Esophagus muscularis mucosa (tissue), 4 donors: ENCODE measurements around the gene PIERCE2. TPM values are rescaled to one million over a fixed set of nuclear protein-coding genes. Genes with fewer than 3 reads are reported as not detected.
"Not testable (repeated sequence)": the region's sequence is repeated elsewhere in the genome, so short reads cannot be mapped to it uniquely, and the experiment has no call there.

ENCODE experiments used
- DNase-seq: peaks from one replicate; pipeline ENCODE4 v3.0.0-alpha.2; 2017; ENCODE audit errors: extremely low spot score
- H3K27ac ChIP-seq, 4 donors: fragments of 200-600 bp; sonication (generic); replicated peaks in 1 of 4; 1 replicate in 3 of 4; 2 replicates in 1 of 4; pipeline ENCODE4 v1.5.1; 2016 to 2019; ENCODE audit warnings: mild to moderate bottlenecking in 1 of 4
- H3K27me3 ChIP-seq, 4 donors: fragments of 200-600 bp; sonication (generic); one replicate each; pipeline versions ENCODE4 v1.5.1 to v1.6.0; 2016 to 2019
- H3K36me3 ChIP-seq, 4 donors: fragments of 200-600 bp; sonication (generic); one replicate each; pipeline ENCODE4 v1.5.1; 2016 to 2019
- H3K4me1 ChIP-seq, 4 donors: fragments of 200-600 bp; sonication (generic); one replicate each; pipeline ENCODE4 v1.5.1; 2016 to 2019
- H3K4me3 ChIP-seq, 4 donors: fragments of 200-600 bp; sonication (generic); 1 replicate in 2 of 4; 2 replicates in 2 of 4; pipeline ENCODE4 v1.5.1; 2016 to 2019; ENCODE audit warnings: mild to moderate bottlenecking in 4 of 4, moderate library complexity in 1 of 4
- H3K9me3 ChIP-seq, 4 donors: fragments of 200-600 bp; sonication (generic); 1 replicate in 3 of 4; 2 replicates in 1 of 4; pipeline ENCODE4 v1.5.1; 2016 to 2019
- EP300 ChIP-seq: sonication (generic); formaldehyde crosslinking; IDR thresholded peaks from one replicate; pipeline ENCODE4 v1.6.1; 2017; ENCODE audit warnings: antibody characterized with exemption
- POLR2A ChIP-seq: fragments of 450-650 bp; IDR thresholded peaks from one replicate; pipeline ENCODE4 v1.6.1; 2017; ENCODE audit warnings: antibody characterized with exemption, moderate library complexity, mild to moderate bottlenecking, low read depth
- POLR2AphosphoS5 ChIP-seq, 2 donors: sonication (generic); formaldehyde crosslinking; IDR thresholded peaks; one replicate each; pipeline ENCODE4 v1.6.1; 2017; ENCODE audit warnings: antibody characterized with exemption in 2 of 2
- WGBS: methylation state at CpG from one replicate; pipeline ENCODE4 v1.1.5; 2018; 5-methylcytosine and 5-hydroxymethylcytosine counted together
- intact Hi-C: fragments of 100-400 bp; cut with DNase I; formaldehyde crosslinking; loops from one replicate; pipeline ENCODE4 v1.15.1; 2023
- total RNA-seq, 4 donors: library from RNA; depleted of rRNA; stranded (reverse); fragments of >200 nt; gene quantifications; one replicate each; pipeline versions ENCODE4 v1.1.0 to v1.2.1, GENCODE V29; 2016
- TF ChIP-seq, protein P1 (sequence below), 3 experiments: fragments of 200-600 bp in 2 of 3; fragments of 450-650 bp in 1 of 3; sonication (generic) in 2 of 3; IDR thresholded peaks; one replicate each; pipeline ENCODE4 v1.5.1; 2017 to 2019; ENCODE audit warnings: antibody characterized with exemption in 3 of 3, mild to moderate bottlenecking in 2 of 3, moderate library complexity in 1 of 3

PIERCE2 gene
- total RNA-seq, 4 donors from 2014 or later: 3.3 to 4.2 (median 3.6) TPM

DNA sequence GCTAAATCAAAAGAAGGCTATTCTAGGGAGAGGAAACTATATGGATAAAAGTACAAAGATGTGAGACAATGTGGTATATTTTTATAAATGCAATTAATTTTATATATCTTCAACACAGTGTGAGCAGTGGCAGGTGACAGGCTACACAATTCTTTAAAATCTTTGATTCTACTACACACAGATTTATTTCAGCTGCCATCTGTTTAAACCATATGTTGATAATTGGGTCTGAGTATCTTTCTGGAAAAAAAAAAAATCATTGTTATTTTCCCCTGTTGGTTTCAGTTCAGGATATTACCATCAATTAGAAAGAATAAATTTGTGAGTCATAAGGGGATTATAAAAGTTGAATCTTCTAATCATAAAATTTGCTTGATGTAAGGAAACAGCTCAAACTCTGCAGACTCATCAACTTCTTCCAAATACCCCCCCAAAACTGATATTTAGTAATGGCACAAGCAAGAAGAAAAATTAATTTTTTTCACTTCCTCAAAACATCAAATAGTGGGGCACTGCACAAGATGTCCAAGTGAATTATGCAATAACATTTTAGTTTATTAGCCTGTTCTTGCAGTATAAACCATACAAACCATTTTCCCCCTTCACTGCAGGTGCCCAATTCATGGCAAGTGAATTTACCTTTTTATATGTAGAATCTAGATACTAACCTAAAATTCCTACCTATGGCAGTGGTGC lies 12.0 kb downstream of the PIERCE2 start:
- no peaks in the 10 kb centered on the region for H3K27me3 ChIP-seq
- TF ChIP-seq, protein P1, sequence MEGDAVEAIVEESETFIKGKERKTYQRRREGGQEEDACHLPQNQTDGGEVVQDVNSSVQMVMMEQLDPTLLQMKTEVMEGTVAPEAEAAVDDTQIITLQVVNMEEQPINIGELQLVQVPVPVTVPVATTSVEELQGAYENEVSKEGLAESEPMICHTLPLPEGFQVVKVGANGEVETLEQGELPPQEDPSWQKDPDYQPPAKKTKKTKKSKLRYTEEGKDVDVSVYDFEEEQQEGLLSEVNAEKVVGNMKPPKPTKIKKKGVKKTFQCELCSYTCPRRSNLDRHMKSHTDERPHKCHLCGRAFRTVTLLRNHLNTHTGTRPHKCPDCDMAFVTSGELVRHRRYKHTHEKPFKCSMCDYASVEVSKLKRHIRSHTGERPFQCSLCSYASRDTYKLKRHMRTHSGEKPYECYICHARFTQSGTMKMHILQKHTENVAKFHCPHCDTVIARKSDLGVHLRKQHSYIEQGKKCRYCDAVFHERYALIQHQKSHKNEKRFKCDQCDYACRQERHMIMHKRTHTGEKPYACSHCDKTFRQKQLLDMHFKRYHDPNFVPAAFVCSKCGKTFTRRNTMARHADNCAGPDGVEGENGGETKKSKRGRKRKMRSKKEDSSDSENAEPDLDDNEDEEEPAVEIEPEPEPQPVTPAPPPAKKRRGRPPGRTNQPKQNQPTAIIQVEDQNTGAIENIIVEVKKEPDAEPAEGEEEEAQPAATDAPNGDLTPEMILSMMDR (IDR thresholded peaks at IDR 0.05): no peak
- TF ChIP-seq POLR2A (no peak), POLR2AphosphoS5 (IDR thresholded peaks at IDR 0.05) (no peak), EP300 (no peak)
- no peak for DNase-seq
- H3K9me3 ChIP-seq: no peaks in the 10 kb centered on the region
- no peak overlapping the region for H3K27ac ChIP-seq
- no peaks in the 10 kb centered on the region for H3K4me1 ChIP-seq
- intact Hi-C loops: no loop called here
- no peak overlapping the region for H3K4me3 ChIP-seq
- peaks cover 0 to 3% (median 0%) of the 10 kb centered on the region in 4 donors for H3K36me3 ChIP-seq

DNA sequence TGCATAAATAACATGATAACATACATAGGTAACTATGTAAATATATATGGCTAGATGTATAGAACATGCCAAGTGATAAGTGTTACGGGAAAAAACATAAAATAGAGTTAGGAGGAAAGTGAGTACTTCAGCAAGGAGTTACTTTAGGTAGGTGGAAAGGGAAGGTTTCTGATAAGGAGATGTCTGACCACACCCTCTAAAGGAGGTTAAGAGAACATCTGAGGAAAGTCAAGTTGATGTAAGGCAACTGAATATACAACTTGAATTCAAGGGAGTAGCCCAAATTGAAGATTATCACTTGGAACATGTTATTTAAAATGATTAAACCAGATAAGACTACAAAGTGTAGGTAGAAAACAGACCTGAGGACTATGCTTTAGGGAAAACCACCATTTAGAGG lies 13.8 kb downstream of the PIERCE2 start:
- peaks cover 0 to 3% (median 0%) of the 10 kb centered on the region in 4 donors for H3K36me3 ChIP-seq
- no peak for TF ChIP-seq POLR2AphosphoS5 (IDR thresholded peaks at IDR 0.05)
- TF ChIP-seq POLR2A: no peak
- TF ChIP-seq, protein P1 (IDR thresholded peaks at IDR 0.05): no peak
- no peak for TF ChIP-seq EP300
- no peak for DNase-seq
- H3K4me3 ChIP-seq: no peak overlapping the region
- no peak overlapping the region for H3K27ac ChIP-seq
- H3K27me3 ChIP-seq: no peaks in the 10 kb centered on the region
- intact Hi-C loops: no loop called here
- H3K9me3 ChIP-seq: no peaks in the 10 kb centered on the region
- WGBS: 0% methylated on average over 1 of the region's 1 CpG
- no peaks in the 10 kb centered on the region for H3K4me1 ChIP-seq

DNA sequence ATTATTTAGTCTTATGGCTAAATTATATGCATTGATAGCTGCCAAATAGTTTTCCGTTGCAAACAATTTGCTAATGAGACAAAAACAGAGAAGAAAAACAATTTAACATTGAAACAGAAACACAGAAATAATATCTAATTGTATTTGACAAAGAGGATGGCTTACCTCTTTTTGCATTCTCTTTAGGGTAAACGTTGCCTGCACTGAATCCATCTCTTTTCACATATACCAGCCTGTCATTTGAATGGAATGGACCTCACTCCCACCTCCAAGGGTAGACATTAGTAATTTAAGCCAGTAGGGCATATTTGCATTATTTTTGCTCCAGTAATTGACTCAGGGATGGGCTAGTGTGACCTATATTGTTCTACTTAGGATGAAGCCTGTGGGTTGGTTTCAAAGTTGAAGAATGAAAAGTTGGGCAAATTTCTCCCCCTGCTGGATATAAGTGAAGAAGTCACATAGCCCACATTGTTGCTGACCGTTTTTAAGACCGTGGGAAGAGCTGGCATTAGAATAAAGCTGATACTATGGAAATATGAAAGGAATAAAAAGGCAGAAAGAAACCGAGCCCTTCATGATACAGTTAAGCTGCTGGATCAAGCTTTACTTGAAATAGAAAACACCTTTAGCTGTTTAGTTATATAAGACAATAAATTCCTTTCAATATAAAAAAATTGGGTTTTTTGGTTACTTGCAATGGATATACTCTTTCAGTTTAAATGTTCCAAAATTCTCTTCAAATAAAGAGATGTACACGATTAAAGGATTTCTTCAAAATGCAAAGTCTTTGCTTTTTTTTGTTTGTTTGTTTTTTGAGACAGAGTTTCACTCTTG lies 26.9 kb downstream of the PIERCE2 start:
- TF ChIP-seq, protein P1 (IDR thresholded peaks at IDR 0.05): peak; percentile 38 to 57 (median 39)
- TF ChIP-seq POLR2AphosphoS5 (IDR thresholded peaks at IDR 0.05) (no peak), EP300 (no peak)
- H3K36me3 ChIP-seq: peaks cover 0 to 2% (median 0%) of the 10 kb centered on the region in 4 donors
- H3K27ac ChIP-seq: no peak overlapping the region
- no peaks in the 10 kb centered on the region for H3K27me3 ChIP-seq
- DNase-seq: no peak
- H3K4me1 ChIP-seq: no peaks in the 10 kb centered on the region
- no peaks in the 10 kb centered on the region for H3K9me3 ChIP-seq
- H3K4me3 ChIP-seq: no peak overlapping the region
- 40% methylated on average over 6 of the region's 6 CpGs for WGBS
- intact Hi-C loops: no loop called here

DNA sequence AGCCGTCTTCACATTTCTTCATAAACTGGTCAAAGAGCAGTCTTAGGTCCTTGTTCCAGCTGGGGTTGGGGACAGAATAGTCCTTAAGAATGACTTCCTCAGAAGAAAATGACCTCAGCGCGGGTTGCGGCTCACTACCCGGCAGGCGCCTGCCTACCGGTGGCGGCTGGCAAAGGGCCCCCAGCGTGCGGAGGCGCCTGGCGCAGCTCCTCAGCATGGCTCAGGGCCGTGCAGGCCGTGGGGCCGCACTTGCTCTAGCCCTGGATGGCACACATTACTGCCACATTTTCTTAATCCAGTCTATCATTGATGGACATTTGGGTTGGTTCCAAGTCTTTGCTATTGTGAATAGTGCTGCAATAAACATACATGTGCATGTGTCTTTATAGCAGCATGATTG lies 34.8 kb downstream of the PIERCE2 start:
- DNase-seq, H3K27ac ChIP-seq, H3K27me3 ChIP-seq, H3K9me3 ChIP-seq, H3K4me1 ChIP-seq, H3K4me3 ChIP-seq, H3K36me3 ChIP-seq, intact Hi-C loops: not testable (repeated sequence)
- WGBS: 100% methylated on average over 5 of the region's 15 CpGs

DNA sequence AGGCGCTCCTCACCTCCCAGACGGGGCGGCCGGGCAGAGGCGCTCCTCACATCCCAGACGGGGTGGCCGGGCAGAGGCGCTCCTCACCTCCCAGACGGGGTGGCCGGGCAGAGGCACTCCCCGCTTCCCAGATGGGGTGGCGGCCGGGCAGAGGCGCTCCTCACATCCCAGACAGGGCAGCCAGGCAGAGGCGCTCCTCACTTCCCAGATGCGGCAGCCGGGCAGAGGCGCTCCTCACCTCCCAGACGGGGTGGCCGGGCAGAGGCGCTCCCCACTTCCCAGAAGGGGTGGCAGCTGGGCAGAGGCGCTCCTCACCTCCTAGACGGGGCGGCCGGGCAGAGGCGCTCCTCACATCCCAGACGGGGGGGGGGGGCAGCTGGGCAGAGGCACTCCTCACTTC lies 37.6 kb downstream of the PIERCE2 start:
- WGBS: 69% methylated on average over 8 of the region's 27 CpGs
- H3K27ac ChIP-seq, H3K36me3 ChIP-seq, intact Hi-C loops, H3K4me1 ChIP-seq, H3K9me3 ChIP-seq, DNase-seq, H3K27me3 ChIP-seq, H3K4me3 ChIP-seq: not testable (repeated sequence)

DNA sequence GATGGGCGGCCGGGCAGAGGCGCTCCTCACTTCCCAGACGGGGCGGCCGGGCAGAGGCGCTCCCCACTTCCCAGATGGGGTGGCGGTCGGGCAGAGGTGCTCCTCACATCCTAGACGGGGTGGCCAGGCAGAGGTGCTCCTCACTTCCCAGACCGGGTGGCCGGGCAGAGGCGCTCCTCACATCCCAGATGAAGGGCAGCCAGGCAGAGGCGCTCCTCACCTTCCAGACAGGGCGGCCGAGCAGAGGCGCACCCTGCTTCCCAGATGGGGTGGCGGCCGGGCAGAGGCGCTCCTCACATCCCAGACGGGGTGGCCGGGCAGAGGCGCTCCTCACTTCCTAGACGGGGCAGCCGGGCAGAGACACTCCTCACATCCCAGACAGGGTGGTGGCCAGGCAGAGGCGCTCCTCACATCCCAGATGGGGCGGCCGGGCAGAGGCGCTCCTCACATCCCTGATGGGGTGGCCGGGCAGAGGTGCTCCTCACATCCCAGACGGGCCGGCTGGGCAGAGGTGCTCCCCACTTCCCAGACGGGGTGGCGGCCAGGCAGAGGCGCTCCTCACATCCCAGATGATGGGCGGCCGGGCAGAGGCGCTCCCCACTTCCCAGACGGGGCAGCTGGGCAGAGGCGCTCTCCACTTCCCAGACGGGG lies 38.2 kb downstream of the PIERCE2 start:
- not testable (repeated sequence) for H3K9me3 ChIP-seq

DNA sequence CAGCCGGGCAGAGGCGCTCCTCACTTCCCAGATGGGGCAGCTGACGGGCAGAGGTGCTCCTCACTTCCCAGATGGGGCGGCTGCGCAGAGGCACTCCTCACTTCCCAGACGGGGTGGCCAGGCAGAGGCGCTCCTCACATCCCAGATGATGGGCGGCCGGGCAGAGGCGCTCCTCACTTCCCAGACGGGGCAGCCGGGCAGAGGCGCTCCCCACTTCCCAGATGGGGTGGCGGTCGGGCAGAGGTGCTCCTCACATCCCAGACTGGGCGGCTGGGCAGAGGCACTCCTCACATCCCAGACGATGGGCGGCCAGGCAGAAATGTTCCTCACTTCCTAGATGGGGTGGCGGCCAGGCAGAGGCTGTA lies 38.7 kb downstream of the PIERCE2 start:
- H3K4me3 ChIP-seq, intact Hi-C loops, H3K27ac ChIP-seq, DNase-seq, H3K4me1 ChIP-seq, H3K27me3 ChIP-seq, H3K9me3 ChIP-seq, H3K36me3 ChIP-seq: not testable (repeated sequence)
- WGBS: 95% methylated on average over 4 of the region's 19 CpGs

More for the DNA sequence above, 38.2 kb downstream of the PIERCE2 start:
- H3K4me1 ChIP-seq, H3K27ac ChIP-seq, H3K4me3 ChIP-seq, H3K27me3 ChIP-seq, DNase-seq, intact Hi-C loops, H3K36me3 ChIP-seq: not testable (repeated sequence)
- WGBS: 100% methylated on average over 1 of the region's 41 CpGs
